GM12874 (cell line): Measurements from ENCODE around the gene CFAP73.

ENCODE experiments used
- TF ChIP-seq, protein P1 (sequence below): IDR thresholded peaks from 2 replicates; pipeline ENCODE4 v1.5.1; 2011; ENCODE audit warnings: low read depth, mild to moderate bottlenecking, control low read depth, low read length, moderate library complexity; ENCODE audit not compliant: insufficient read depth

CFAP73 gene

DNA sequence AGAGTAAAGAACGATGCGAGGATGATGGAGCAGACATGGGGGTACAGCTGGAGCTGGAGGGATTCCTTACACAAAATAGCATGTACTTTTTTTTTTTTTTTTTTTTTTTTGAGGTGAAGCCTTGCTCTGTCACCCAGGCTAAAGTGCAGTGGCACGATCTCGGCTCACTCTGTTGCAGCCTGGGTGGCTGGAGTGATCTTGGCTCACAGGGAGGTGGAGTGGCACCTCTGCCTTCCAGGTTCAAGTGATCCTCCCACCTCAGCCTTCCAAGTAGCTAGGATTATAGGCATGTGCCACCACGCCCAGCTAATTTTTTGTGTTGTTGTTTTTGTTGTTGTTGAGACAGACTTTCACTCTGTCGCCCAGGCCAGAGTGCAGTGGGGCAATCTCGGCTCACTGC is 8.8 kb upstream of the CFAP73 start:
- TF ChIP-seq, protein P1, sequence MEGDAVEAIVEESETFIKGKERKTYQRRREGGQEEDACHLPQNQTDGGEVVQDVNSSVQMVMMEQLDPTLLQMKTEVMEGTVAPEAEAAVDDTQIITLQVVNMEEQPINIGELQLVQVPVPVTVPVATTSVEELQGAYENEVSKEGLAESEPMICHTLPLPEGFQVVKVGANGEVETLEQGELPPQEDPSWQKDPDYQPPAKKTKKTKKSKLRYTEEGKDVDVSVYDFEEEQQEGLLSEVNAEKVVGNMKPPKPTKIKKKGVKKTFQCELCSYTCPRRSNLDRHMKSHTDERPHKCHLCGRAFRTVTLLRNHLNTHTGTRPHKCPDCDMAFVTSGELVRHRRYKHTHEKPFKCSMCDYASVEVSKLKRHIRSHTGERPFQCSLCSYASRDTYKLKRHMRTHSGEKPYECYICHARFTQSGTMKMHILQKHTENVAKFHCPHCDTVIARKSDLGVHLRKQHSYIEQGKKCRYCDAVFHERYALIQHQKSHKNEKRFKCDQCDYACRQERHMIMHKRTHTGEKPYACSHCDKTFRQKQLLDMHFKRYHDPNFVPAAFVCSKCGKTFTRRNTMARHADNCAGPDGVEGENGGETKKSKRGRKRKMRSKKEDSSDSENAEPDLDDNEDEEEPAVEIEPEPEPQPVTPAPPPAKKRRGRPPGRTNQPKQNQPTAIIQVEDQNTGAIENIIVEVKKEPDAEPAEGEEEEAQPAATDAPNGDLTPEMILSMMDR = no peak

DNA sequence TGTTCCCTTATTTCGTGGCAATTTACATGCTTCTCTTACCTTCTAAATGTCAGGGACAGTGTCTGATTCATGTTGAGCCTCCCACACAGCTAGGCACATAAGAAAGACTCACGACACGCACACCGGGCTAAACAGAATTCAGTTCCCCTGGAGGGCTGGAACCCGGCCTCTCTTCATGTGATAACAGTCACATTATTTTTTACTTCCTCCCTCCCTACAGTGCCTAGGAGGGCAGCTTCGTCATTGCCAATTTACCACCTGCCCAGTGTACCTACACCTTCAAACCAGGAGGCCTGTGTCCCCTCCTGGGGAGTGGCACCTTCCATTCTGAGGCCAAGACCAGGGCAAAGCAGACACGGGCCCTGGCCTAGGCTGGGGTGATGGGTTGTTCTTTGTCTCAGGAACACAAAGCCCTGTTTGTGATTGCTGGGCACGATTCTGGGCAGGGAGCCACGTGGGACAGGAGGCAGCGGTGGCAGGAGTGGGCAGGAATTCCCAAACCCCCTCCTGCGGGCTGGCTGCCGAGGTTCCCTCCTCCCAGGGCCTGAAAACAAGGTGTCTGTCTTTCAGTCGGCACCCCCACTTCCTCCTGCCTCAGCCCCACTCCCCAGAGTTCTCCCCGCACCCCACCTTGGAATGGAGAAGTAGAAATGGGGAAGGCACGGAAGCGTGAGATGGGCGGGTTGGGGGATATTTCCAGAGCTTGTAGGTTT is 7.2 kb upstream of the CFAP73 start:
- TF ChIP-seq, protein P1 = no peak

DNA sequence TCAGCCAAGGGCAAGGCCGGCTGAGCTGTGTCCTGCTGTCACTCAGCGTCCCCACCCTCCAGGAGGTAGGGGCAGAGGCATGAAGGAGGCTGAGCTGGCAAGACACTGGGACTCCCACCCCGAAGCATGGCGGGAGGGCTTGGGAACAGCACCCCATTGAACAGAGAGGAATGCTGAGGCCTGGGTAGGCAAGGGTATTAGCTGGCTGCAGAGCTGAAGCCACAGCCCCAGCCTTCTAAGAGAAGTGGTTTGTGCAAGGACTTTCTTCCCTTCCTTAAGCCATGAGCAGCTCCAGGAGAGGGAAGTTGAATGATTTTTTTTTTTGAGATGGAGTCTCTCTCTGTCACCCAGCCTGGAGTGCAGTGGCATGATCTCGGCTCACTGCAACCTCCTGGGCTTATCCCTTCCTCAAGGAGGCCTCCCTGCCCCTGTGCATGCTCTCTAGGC is 6.6 kb upstream of the CFAP73 start:
- TF ChIP-seq, protein P1 = no peak

DNA sequence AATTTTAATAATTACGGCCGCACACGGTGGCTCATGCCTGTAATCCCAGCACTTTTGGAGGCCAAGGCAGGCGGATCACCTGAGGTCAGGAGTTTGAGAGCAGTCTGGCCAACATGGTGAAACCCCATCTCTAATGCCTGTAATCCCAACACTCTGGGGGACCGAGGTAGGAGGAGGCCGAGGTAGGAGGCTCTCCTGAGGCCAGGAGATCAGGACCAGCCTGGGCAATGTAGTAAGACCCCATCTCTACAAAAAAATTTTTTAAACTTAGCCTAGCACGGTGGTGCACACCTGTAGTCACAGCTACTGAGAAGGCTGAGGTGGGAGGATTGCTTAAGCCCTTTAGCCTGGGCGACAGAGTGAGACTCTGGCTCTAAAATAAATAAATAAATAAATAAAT is 5.6 kb upstream of the CFAP73 start:
- TF ChIP-seq, protein P1 = no peak

DNA sequence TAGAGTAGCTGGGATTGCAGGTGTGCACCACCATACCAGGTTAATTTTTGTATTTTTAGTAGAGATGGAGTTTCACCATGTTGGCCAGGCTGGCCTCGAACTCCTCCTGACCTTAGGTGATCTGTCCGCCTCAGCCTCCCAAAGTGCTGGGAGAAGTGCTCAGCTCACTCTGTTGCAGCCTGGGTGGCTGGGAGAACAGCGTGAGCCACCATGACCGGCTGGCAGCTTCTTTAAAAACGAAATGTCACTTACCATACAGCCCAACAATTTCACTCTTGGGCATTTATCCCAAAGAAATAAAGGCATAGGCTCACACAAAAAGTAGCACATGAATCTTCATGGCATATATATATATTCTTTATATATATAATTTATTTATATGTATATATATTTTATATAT is 4.7 kb upstream of the CFAP73 start:
- TF ChIP-seq, protein P1 = no peak

DNA sequence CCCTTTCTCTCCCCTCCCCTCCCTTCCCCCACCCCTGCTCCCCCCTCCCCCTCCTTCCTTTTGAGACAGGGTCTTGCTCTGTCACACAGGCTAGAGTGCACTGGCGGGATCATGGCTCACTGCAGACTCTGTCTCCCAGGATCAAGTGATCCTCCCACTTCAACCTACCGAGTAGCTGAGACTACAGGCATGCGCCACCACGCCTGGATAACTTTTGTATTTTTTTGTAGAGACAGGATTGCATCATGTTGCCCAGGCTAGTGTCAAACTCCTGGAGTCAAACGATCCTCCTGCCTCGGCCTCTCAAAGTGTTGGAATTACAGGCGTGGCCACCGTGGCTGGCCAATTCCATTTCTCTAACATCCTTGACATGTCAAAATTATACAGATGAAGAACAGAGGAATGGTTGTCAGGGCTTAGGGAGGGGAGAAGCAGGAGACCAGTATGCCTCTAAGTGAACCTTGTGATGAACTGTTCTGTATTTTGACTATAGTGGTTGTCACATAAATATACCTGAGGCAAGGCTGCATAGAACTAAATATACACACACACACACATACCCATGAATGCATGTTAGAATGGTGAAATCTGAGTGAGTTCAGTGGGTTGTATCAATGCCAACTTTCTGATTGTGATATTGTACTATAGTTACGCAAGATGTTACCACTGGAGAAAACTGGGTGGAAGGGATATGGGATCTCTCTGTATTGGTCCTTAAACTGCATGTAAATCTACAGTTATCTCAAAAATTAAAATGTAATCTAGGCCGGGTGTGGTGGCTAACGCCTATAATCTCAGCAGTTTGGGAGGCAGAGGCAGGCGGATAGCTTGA is 3.6 kb upstream of the CFAP73 start:
- TF ChIP-seq, protein P1 = no peak

DNA sequence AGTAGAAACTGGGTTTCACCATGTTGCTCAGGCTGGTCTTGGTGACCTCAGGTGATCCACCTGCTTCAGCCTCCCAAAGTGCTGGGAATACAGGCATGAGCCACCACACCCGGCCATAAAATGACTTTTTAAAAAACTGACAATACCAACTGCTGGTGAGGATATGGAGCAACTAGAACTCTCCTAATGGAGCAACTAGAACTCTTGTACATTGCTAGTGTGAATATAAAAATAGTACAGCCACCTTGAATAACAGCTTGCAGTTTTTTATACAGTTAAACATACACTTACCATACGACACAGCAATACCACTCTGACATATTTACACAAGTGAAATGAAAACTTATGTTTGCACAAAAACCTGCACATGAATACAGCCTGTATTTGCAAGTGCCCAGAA is 2.5 kb upstream of the CFAP73 start:
- TF ChIP-seq, protein P1 = no peak
